PC-3 (cell line): ENCODE data around the gene PPCDC.

ENCODE experiments used
- CTCF ChIP-seq: fragments of 300-600 bp; sonication (generic); conservative IDR thresholded peaks from 2 replicates; pipeline ENCODE4 v1.5.1; 2017; ENCODE audit warnings: antibody characterized with exemption, low read depth, mild to moderate bottlenecking, low read length
- EZH2 ChIP-seq: fragments of 300-600 bp; sonication (generic); IDR thresholded peaks from one replicate; pipeline ENCODE4 v1.6.1; 2017; ENCODE audit warnings: antibody characterized with exemption, mild to moderate bottlenecking, low read length; ENCODE audit not compliant: unreplicated experiment

DNA sequence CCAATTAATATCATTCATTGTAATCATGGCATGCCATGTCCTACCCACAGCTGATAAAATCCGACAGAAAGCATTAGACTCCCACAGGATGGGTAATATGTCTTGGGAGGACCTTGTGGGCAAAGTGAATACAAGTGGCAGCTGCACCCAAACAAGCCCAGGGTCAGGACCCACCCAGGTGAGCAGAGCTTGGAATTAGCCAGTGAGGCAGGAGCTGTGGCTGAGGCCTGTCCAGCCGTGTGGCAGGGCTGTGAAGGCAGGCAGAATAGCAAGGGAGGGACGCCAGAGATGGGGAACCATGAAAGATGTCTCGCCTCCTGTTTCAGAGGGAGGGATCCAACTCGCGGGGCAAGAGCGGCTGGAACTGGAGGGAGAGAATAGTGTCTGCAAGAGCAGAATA lies 74.5 kb downstream of the PPCDC start:
- no peak for TF ChIP-seq CTCF
- TF ChIP-seq EZH2, result no peak
